Ishikawa (cell line): Measurements from ENCODE around the gene HMCN1.

Experiments used
- CEBPB ChIP-seq: IDR thresholded peaks from 2 replicates; pipeline ENCODE4 v1.6.1; 2012
- CREB1 ChIP-seq: IDR thresholded peaks from 2 replicates; pipeline ENCODE4 v1.6.1; 2012; ENCODE audit warnings: low read depth
- EGR1 ChIP-seq: IDR thresholded peaks from 2 replicates; pipeline ENCODE4 v1.6.1; 2012
- EP300 ChIP-seq: IDR thresholded peaks from 2 replicates; pipeline ENCODE4 v1.6.1; 2012; ENCODE audit warnings: borderline replicate concordance
- FOXM1 ChIP-seq: IDR thresholded peaks from 2 replicates; pipeline ENCODE4 v1.6.1; 2012; ENCODE audit warnings: low read depth, borderline replicate concordance
- NFIC ChIP-seq: IDR thresholded peaks from 2 replicates; pipeline ENCODE4 v1.6.1; 2012
- RAD21 ChIP-seq: IDR thresholded peaks from 2 replicates; pipeline ENCODE4 v1.6.1; 2012; ENCODE audit warnings: low read depth
- TAF1 ChIP-seq: IDR thresholded peaks from 2 replicates; pipeline ENCODE4 v1.6.1; 2012; ENCODE audit warnings: low read depth, mild to moderate bottlenecking
- TCF12 ChIP-seq: IDR thresholded peaks from 2 replicates; pipeline ENCODE4 v1.6.1; 2012; ENCODE audit warnings: low read depth
- TEAD4 ChIP-seq: IDR thresholded peaks from 2 replicates; pipeline ENCODE4 v1.6.1; 2012
- YY1 ChIP-seq: IDR thresholded peaks from 2 replicates; pipeline ENCODE4 v1.6.1; 2012; ENCODE audit warnings: low read depth
- ZBTB7A ChIP-seq: IDR thresholded peaks from 2 replicates; pipeline ENCODE4 v1.6.1; 2012; ENCODE audit warnings: low read depth
- TF ChIP-seq, protein P1 (sequence below): IDR thresholded peaks from 2 replicates; pipeline ENCODE4 v1.6.1; 2012
- TF ChIP-seq, protein P2 (sequence below): IDR thresholded peaks from 2 replicates; pipeline ENCODE4 v1.6.1; 2012
- TF ChIP-seq, protein P3 (sequence below): IDR thresholded peaks from 2 replicates; pipeline ENCODE4 v1.6.1; 2012; ENCODE audit warnings: low read depth, mild to moderate bottlenecking

The HMCN1 gene

DNA sequence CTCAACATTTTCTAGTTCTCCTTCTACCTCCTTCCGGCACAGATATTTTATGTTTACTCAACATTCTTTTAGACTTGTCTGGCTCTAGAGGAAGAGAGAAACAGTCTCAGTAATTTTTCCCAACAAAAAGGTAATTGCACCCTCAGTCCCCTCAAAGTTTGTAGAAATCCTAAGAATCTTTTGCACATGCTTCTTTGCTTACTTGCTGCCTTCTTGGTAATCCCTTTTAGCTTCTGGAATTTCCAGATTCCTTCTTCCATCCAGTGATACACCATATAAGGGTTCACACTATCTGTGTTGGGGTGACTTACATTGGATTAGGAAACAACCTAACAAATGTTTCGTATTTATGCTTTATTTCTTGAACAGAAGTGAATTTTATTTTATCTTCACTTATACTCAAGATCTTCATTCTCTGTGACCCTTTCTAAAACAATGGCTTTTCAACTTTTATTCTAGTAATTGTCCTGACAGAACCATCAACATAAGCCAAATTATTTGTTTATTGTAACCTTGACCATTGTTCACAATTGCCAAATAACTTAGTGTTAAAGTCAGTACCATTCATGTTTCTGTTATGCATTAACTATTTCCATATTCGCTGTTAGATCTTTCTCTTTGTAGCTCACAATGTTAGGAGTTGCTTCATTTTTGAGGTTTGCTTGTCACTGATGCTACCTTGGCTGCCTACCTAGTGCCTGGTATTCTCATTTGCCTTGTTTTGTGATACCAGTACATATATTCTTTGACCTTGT is 238.1 kb downstream of the HMCN1 start:
- TF ChIP-seq FOXM1: no peak
- TF ChIP-seq TAF1: no peak
- no peak for TF ChIP-seq CEBPB
- TF ChIP-seq, protein P1, sequence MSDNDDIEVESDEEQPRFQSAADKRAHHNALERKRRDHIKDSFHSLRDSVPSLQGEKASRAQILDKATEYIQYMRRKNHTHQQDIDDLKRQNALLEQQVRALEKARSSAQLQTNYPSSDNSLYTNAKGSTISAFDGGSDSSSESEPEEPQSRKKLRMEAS: no peak
- no peak for TF ChIP-seq YY1
- no peak for TF ChIP-seq TCF12
- no peak for TF ChIP-seq CREB1
- no peak for TF ChIP-seq ZBTB7A
- TF ChIP-seq RAD21: no peak
- TF ChIP-seq NFIC: no peak
- no peak for TF ChIP-seq EP300
- TF ChIP-seq EGR1: no peak
- TF ChIP-seq TEAD4: no peak
- TF ChIP-seq, protein P2, sequence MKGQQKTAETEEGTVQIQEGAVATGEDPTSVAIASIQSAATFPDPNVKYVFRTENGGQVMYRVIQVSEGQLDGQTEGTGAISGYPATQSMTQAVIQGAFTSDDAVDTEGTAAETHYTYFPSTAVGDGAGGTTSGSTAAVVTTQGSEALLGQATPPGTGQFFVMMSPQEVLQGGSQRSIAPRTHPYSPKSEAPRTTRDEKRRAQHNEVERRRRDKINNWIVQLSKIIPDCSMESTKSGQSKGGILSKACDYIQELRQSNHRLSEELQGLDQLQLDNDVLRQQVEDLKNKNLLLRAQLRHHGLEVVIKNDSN: no peak

DNA sequence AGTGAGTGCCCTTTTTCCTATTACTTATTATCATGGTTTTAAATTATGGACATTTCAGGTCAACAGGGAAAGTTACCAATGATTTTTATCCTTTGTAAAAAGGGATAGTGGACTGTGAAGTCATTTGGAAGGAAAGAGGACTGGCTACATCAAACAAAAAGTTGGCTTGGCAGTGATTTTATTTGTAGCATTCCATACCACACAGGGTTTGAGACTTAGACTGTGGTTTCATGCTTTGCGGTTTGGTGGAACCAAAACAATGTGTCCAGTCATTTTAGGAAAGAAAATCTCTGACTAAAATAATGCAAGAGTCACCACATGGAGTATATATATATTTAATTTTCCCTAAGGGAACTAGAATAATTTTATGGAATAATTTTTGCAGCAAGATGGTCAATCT is 239.5 kb downstream of the HMCN1 start:
- TF ChIP-seq ZBTB7A (no peak), CREB1 (no peak), EGR1 (no peak), FOXM1 (no peak), TAF1 (no peak), NFIC (no peak), TCF12 (no peak), YY1 (no peak), TEAD4 (no peak), EP300 (no peak), RAD21 (no peak), CEBPB (no peak)
- TF ChIP-seq, protein P3, sequence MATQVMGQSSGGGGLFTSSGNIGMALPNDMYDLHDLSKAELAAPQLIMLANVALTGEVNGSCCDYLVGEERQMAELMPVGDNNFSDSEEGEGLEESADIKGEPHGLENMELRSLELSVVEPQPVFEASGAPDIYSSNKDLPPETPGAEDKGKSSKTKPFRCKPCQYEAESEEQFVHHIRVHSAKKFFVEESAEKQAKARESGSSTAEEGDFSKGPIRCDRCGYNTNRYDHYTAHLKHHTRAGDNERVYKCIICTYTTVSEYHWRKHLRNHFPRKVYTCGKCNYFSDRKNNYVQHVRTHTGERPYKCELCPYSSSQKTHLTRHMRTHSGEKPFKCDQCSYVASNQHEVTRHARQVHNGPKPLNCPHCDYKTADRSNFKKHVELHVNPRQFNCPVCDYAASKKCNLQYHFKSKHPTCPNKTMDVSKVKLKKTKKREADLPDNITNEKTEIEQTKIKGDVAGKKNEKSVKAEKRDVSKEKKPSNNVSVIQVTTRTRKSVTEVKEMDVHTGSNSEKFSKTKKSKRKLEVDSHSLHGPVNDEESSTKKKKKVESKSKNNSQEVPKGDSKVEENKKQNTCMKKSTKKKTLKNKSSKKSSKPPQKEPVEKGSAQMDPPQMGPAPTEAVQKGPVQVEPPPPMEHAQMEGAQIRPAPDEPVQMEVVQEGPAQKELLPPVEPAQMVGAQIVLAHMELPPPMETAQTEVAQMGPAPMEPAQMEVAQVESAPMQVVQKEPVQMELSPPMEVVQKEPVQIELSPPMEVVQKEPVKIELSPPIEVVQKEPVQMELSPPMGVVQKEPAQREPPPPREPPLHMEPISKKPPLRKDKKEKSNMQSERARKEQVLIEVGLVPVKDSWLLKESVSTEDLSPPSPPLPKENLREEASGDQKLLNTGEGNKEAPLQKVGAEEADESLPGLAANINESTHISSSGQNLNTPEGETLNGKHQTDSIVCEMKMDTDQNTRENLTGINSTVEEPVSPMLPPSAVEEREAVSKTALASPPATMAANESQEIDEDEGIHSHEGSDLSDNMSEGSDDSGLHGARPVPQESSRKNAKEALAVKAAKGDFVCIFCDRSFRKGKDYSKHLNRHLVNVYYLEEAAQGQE: no peak
- TF ChIP-seq, protein P2: no peak
- TF ChIP-seq, protein P1: no peak

DNA sequence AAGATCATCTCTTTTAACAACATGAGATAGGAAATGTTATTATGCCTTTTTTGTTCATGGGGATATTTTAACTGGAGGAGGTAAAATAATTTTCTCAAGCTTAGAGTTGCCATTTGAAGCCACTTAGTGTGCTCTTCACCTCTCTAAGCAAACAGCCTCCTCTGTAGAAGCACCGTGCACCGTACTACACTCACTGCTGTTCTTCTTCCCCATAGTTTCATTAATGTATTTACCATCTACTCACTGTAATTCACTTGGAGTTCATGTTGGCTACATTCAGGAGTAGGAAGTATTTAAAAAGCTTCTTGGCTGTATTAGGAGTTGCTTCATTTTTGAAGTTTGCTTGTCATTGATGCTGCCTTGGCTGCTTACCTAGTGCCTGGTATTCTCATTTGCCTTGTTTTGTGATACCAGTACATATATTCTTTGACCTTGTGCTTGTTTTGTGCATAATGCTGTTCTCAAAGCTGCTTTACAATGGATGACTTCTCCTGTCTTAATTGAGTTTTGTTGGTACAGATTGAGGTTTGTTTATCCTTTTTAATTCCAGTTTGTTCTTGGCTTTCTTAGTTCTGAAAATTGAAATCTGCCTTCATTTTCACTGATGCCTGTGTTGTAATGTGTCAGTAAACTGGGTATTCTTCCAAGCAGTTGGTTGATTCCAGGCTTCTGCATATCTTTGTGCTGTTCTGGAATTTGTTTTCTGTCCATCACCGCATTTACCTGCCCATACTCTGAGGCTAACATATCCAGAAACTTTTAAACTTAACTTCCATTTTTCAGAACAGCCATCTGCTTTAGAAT is 240.4 kb downstream of the HMCN1 start:
- no peak for TF ChIP-seq YY1
- TF ChIP-seq TCF12: no peak

DNA sequence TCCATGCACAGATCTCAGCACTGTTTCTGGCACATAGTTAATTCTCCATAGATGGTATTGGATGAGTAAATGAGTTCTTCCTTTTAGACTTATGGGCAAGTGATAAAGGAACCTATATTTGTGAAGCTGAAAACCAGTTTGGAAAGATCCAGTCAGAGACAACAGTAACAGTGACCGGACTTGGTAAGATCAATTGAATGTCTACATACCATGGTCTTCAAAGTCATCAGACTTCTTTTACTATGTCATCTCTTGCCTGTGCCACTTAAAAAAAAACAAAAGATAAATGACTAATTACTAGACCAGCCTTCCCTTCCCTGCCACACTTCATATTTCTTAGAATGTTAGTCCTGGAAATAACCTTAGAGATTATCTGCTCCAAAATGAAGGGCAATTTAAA is 246.7 kb downstream of the HMCN1 start:
- TF ChIP-seq, protein P1: no peak
- TF ChIP-seq, protein P2: no peak
- TF ChIP-seq RAD21: no peak

DNA sequence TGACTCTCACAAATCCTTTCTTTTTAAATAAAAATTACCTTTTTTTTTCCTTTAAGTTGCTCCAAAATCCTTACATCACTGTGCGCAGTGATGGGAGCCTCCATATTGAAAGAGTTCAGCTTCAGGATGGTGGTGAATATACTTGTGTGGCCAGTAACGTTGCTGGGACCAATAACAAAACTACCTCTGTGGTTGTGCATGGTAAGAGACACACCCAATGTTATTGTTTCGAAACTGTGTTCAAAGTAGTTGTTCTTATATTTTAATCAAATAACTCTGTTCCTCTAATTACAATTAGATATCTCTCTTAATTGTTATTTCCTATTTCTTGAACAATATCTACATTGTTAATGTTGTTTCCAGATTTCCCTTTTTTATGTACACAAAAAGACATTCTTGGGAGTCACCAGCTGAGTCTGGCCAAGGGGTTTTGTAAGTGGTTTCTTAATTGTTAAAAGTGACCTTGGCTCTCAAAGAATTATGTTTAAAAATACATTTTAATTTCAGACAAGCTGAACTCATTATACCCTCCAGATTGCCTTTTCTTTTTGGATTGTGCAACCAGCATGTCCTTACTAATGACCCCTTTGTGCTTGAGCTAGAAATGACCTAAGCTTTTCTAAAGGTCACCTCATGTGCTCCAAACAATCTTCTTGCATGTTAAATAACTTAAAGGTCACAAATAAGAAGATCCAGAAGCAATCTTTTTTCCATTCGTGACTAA is 250.1 kb downstream of the HMCN1 start:
- no peak for TF ChIP-seq EGR1
- TF ChIP-seq FOXM1: no peak
- no peak for TF ChIP-seq NFIC
- TF ChIP-seq ZBTB7A: no peak
- TF ChIP-seq CEBPB: no peak
- TF ChIP-seq, protein P1: no peak
- no peak for TF ChIP-seq EP300
- no peak for TF ChIP-seq CREB1
- TF ChIP-seq, protein P2: no peak
- TF ChIP-seq TEAD4: no peak
- no peak for TF ChIP-seq RAD21
- TF ChIP-seq TAF1: no peak
- TF ChIP-seq YY1: no peak
